GOT3 (cell line): ENCODE results near the gene ERC2.
"Not testable (repeated sequence)": the region's sequence is repeated elsewhere in the genome, so short reads cannot be mapped to it uniquely, and the experiment has no call there.

Experiments
- DNase-seq: peaks from one replicate; lab custom pipeline; 2025; ENCODE audit warnings: mixed read lengths; lab: John Stamatoyannopoulos, UW

ERC2 gene

GRCh38 chr3:56468184-56469106 lies at the start of gene ERC2:
ERC2 (minus strand) TSS chr3:56468467.
- no peak for DNase-seq

GRCh38 chr3:56502738-56503137 lies 34.5 kb upstream of the ERC2 start:
- no peak for DNase-seq

GRCh38 chr3:56496376-56496775 lies 28.1 kb upstream of the ERC2 start:
- not testable (repeated sequence) for DNase-seq

GRCh38 chr3:56494679-56495322 lies 26.5 kb upstream of the ERC2 start:
- peak; percentile 7 for DNase-seq

GRCh38 chr3:56491566-56491965 lies 23.3 kb upstream of the ERC2 start:
- DNase-seq: no peak

- no peak for DNase-seq
These were observed 20.7 kb upstream of the ERC2 start for GRCh38 chr3:56488812-56489600.

GRCh38 chr3:56484525-56485032 lies 16.3 kb upstream of the ERC2 start:
- no peak for DNase-seq

GRCh38 chr3:56484122-56484521 lies 15.9 kb upstream of the ERC2 start:
- no peak for DNase-seq

- DNase-seq: no peak
These were observed 9.4 kb upstream of the ERC2 start for GRCh38 chr3:56477646-56478045.

GRCh38 chr3:56476771-56477170 lies 8.5 kb upstream of the ERC2 start:
- no peak for DNase-seq

- no peak for DNase-seq
These were observed 3.5 kb upstream of the ERC2 start for GRCh38 chr3:56471771-56472170.

- no peak for DNase-seq
These were observed 874 bp upstream of the ERC2 start for GRCh38 chr3:56469141-56469540.

- no peak for DNase-seq
These were observed 475 bp downstream of the ERC2 start for GRCh38 chr3:56467801-56468183.

GRCh38 chr3:56467108-56467507 lies 1.2 kb downstream of the ERC2 start:
- DNase-seq: no peak

- DNase-seq: no peak
These were observed 8.5 kb downstream of the ERC2 start for GRCh38 chr3:56459719-56460118.

GRCh38 chr3:56459104-56459496 lies 9.2 kb downstream of the ERC2 start:
- DNase-seq: no peak

- DNase-seq: no peak
These were observed 9.7 kb downstream of the ERC2 start for GRCh38 chr3:56458496-56459103.

- no peak for DNase-seq
These were observed 12.2 kb downstream of the ERC2 start for GRCh38 chr3:56456117-56456516.

- DNase-seq: no peak
These were observed 15.3 kb downstream of the ERC2 start for GRCh38 chr3:56453011-56453410.

- DNase-seq: no peak
These were observed 16.2 kb downstream of the ERC2 start for GRCh38 chr3:56452085-56452484.

- DNase-seq: no peak
These were observed 24.9 kb downstream of the ERC2 start for GRCh38 chr3:56443372-56443771.

- DNase-seq: no peak
These were observed 39.6 kb downstream of the ERC2 start for GRCh38 chr3:56428667-56429066.
